GM21515 (cell line): ENCODE measurements around the gene CACNA1E.

Experiments used
- ATAC-seq: cut with Tn5 transposase; IDR thresholded peaks from one replicate; pipeline ENCODE4 v1.9.1; 2021; ENCODE audit not compliant: unreplicated experiment

The CACNA1E gene

GRCh38 chr1:181626279-181626938, 143.1 kb downstream of the CACNA1E start:
- ATAC-seq = no peak

GRCh38 chr1:181630398-181630797, 147.1 kb downstream of the CACNA1E start:
- no peak for ATAC-seq

- ATAC-seq = no peak
These were observed 147.5 kb downstream of the CACNA1E start for GRCh38 chr1:181630838-181631237.

GRCh38 chr1:181632492-181632891, 149.2 kb downstream of the CACNA1E start:
- no peak for ATAC-seq

- ATAC-seq = no peak
These were observed 149.6 kb downstream of the CACNA1E start for GRCh38 chr1:181632960-181633359.

- ATAC-seq = no peak
These were observed 151.8 kb downstream of the CACNA1E start for GRCh38 chr1:181635110-181635509.

GRCh38 chr1:181637998-181638397, 154.7 kb downstream of the CACNA1E start:
- no peak for ATAC-seq

- no peak for ATAC-seq
These were observed 157.6 kb downstream of the CACNA1E start for GRCh38 chr1:181640956-181641355.

GRCh38 chr1:181643631-181644030, 160.3 kb downstream of the CACNA1E start:
- ATAC-seq = no peak

GRCh38 chr1:181645171-181645570, 161.9 kb downstream of the CACNA1E start:
- no peak for ATAC-seq

GRCh38 chr1:181646710-181647109, 163.4 kb downstream of the CACNA1E start:
- no peak for ATAC-seq

GRCh38 chr1:181647314-181648035, 164.2 kb downstream of the CACNA1E start:
- ATAC-seq = no peak

GRCh38 chr1:181651276-181651675, 168.0 kb downstream of the CACNA1E start:
- ATAC-seq = no peak

- ATAC-seq = no peak
These were observed 172.4 kb downstream of the CACNA1E start for GRCh38 chr1:181655756-181656155.

GRCh38 chr1:181656491-181656890, 173.2 kb downstream of the CACNA1E start:
- ATAC-seq = no peak

- ATAC-seq = no peak
These were observed 175.3 kb downstream of the CACNA1E start for GRCh38 chr1:181658581-181658980.

GRCh38 chr1:181659321-181659957, 176.1 kb downstream of the CACNA1E start:
- no peak for ATAC-seq

- no peak for ATAC-seq
These were observed 177.3 kb downstream of the CACNA1E start for GRCh38 chr1:181660621-181661020.

- no peak for ATAC-seq
These were observed 178.3 kb downstream of the CACNA1E start for GRCh38 chr1:181661569-181661968.

GRCh38 chr1:181662606-181663005, 179.3 kb downstream of the CACNA1E start:
- no peak for ATAC-seq

GRCh38 chr1:181664543-181664942, 181.2 kb downstream of the CACNA1E start:
- no peak for ATAC-seq

GRCh38 chr1:181669246-181669645, 185.9 kb downstream of the CACNA1E start:
- no peak for ATAC-seq
